Measurements from ENCODE around the gene KRTAP10-1. TPM values are rescaled to one million over a fixed set of nuclear protein-coding genes. Genes with fewer than 3 reads are reported as not detected.

KRTAP10-1 gene
- not detected in 2 replicates for total RNA-seq

DNA sequence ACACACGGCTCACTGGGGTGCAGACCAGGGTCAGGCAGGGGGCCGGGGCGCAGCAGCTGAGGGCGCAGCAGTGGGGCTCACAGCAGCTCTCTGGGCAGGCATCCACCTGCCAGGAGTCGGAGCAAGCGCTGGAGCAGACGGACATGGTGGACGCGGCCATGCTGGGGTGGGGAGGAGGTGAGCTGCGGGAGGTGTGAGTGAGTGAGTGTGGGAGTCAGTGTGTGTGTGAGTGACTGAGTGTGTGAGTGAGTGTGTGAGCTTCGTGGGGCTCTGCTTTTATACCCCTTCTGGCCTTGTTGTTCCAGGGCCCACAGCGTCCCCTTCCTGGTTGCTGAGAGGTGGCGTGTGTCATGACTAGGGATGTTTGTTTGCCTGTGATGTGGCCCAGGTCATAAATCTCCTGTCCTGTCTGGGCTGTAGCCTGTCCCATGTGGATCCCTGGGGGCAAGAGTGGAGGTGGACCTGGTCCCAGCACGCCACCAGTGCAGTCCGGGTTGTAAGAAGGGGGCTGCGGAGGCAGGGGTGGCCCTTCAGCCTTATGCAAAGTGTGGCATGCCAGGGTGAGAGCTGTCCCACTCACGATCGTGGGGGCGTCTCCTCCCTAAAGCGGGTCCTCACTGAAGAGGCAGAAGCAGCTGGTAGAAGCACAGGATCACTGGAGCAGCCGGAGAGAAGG lies at the start of gene KRTAP10-1:
Gene KRTAP10-1, minus strand, starts transcription at position 205 of the 676 bp plus-strand sequence. Its CDS starts 45 bp downstream, at position 160.
- FAIRE-seq (no peak), DNase-seq (ENCODE audit: low read depth) (no peak)

DNA sequence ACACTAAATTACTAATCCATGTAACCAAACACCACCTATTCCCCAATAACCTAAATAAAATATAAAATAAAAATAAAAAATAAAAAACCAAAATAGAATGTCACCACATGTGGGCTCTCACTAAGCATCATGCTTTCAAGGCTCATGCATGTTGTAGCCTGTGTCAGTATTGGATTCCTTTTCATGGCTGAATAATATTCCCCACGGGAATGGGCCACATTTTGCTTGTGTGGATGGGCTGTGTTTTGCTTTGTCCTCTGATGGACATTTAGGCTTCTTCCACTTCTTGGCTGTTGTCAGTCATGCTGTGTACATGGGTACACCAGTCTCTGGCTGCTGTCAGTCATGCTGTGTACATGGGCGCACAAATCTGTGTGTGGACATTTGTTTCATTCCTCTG lies 49.1 kb upstream of the KRTAP10-1 start:
- TF ChIP-seq, protein P1, sequence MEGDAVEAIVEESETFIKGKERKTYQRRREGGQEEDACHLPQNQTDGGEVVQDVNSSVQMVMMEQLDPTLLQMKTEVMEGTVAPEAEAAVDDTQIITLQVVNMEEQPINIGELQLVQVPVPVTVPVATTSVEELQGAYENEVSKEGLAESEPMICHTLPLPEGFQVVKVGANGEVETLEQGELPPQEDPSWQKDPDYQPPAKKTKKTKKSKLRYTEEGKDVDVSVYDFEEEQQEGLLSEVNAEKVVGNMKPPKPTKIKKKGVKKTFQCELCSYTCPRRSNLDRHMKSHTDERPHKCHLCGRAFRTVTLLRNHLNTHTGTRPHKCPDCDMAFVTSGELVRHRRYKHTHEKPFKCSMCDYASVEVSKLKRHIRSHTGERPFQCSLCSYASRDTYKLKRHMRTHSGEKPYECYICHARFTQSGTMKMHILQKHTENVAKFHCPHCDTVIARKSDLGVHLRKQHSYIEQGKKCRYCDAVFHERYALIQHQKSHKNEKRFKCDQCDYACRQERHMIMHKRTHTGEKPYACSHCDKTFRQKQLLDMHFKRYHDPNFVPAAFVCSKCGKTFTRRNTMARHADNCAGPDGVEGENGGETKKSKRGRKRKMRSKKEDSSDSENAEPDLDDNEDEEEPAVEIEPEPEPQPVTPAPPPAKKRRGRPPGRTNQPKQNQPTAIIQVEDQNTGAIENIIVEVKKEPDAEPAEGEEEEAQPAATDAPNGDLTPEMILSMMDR (IDR thresholded peaks at IDR 0.05; ENCODE audit: insufficient read depth, low read length, severe bottlenecking): no peak
- no peaks in the 10 kb centered on the region for H3K27me3 ChIP-seq (ENCODE audit: control insufficient read depth, insufficient read depth, low read length)
- H3K4me3 ChIP-seq (ENCODE audit: low read depth, low read length): no peak overlapping the region
- FAIRE-seq (no peak), DNase-seq (ENCODE audit: low read depth) (no peak)
- no peaks in the 10 kb centered on the region for H3K36me3 ChIP-seq (ENCODE audit: control insufficient read depth, insufficient read depth, low read length)

More for the DNA sequence above, at the start of gene KRTAP10-1:
- H3K36me3 ChIP-seq (ENCODE audit: control insufficient read depth, insufficient read depth, low read length): no peaks in the 10 kb centered on the region
- TF ChIP-seq, protein P1 (IDR thresholded peaks at IDR 0.05; ENCODE audit: insufficient read depth, low read length, severe bottlenecking): no peak
- no peak within 1 kb of the TSS for H3K4me3 ChIP-seq (ENCODE audit: low read depth, low read length)
- H3K27me3 ChIP-seq (ENCODE audit: control insufficient read depth, insufficient read depth, low read length): no peaks in the 10 kb centered on the region

- DNase-seq (ENCODE audit: low read depth) (no peak), FAIRE-seq (no peak)
- H3K4me3 ChIP-seq (ENCODE audit: low read depth, low read length): no peak overlapping the region
- no peaks in the 10 kb centered on the region for H3K27me3 ChIP-seq (ENCODE audit: control insufficient read depth, insufficient read depth, low read length)
- H3K36me3 ChIP-seq (ENCODE audit: control insufficient read depth, insufficient read depth, low read length): no peaks in the 10 kb centered on the region
- TF ChIP-seq, protein P1 (IDR thresholded peaks at IDR 0.05; ENCODE audit: insufficient read depth, low read length, severe bottlenecking): no peak
Observed at GRCh38 chr21:44585892-44586291, 45.9 kb upstream of the KRTAP10-1 start.

GRCh38 chr21:44583800-44584147 lies 43.8 kb upstream of the KRTAP10-1 start:
- Histone ChIP-seq H3K27me3 (ENCODE audit: control insufficient read depth, insufficient read depth, low read length) (no peaks in the 10 kb centered on the region), H3K4me3 (ENCODE audit: low read depth, low read length) (no peak overlapping the region), H3K36me3 (ENCODE audit: control insufficient read depth, insufficient read depth, low read length) (no peaks in the 10 kb centered on the region)
- TF ChIP-seq, protein P1 (IDR thresholded peaks at IDR 0.05; ENCODE audit: insufficient read depth, low read length, severe bottlenecking): no peak
- DNase-seq (ENCODE audit: low read depth) (no peak), FAIRE-seq (peak; percentile 32)

- no peak for DNase-seq (ENCODE audit: low read depth)
Observed at GRCh38 chr21:44583089-44583799, 43.2 kb upstream of the KRTAP10-1 start.

More at GRCh38 chr21:44583089-44583799, 43.2 kb upstream of the KRTAP10-1 start:
- H3K4me3 ChIP-seq (ENCODE audit: low read depth, low read length): no peak overlapping the region
- H3K27me3 ChIP-seq (ENCODE audit: control insufficient read depth, insufficient read depth, low read length): no peaks in the 10 kb centered on the region
- TF ChIP-seq, protein P1 (IDR thresholded peaks at IDR 0.05; ENCODE audit: insufficient read depth, low read length, severe bottlenecking): no peak
- no peaks in the 10 kb centered on the region for H3K36me3 ChIP-seq (ENCODE audit: control insufficient read depth, insufficient read depth, low read length)
- FAIRE-seq: no peak
